Gastroesophageal sphincter (tissue), 4 donors: ENCODE data around the gene PLCZ1. TPM values are rescaled to one million over a fixed set of nuclear protein-coding genes. Genes with fewer than 3 reads are reported as not detected.

Source experiments
- ATAC-seq: fragments of 150-250 bp; one replicate; pipeline ENCODE4 v1.9.1; 2016; ENCODE audit warnings: mild to moderate bottlenecking, moderate library complexity
- H3K27ac ChIP-seq, 4 donors: fragments of 200-600 bp; sonication (generic) in 3 of 4; 1 replicate in 3 of 4; 2 replicates in 1 of 4; pipeline ENCODE4 v1.5.1; 2016 to 2019
- H3K27me3 ChIP-seq: fragments of 200-600 bp; sonication (generic); one replicate; pipeline ENCODE4 v1.5.1; 2019
- H3K36me3 ChIP-seq, 2 donors: fragments of 200-600 bp; sonication (generic); one replicate each; pipeline ENCODE4 v1.5.1; 2019; ENCODE audit warnings: control low read depth in 1 of 2
- H3K4me1 ChIP-seq, 3 donors: fragments of 200-600 bp; sonication (generic); 1 replicate in 2 of 3; 2 replicates in 1 of 3; pipeline ENCODE4 v1.5.1; 2016 to 2019; ENCODE audit warnings: control low read depth in 2 of 3
- H3K4me3 ChIP-seq, 2 donors: fragments of 200-600 bp; sonication (generic); one replicate each; pipeline ENCODE4 v1.5.1; 2019; ENCODE audit warnings: mild to moderate bottlenecking in 1 of 2, moderate library complexity in 1 of 2
- H3K9me3 ChIP-seq, 3 donors: fragments of 200-600 bp; sonication (generic); one replicate each; pipeline ENCODE4 v1.5.1; 2017 to 2019; ENCODE audit warnings: control low read depth in 2 of 3
- CTCF ChIP-seq, 4 experiments: fragments of 200-600 bp in 2 of 4; fragments of 450-650 bp in 2 of 4; sonication (generic) in 1 of 4; IDR thresholded peaks; one replicate each; pipeline ENCODE4 v1.5.1; 2017 to 2019; ENCODE audit warnings: antibody characterized with exemption in 4 of 4, mild to moderate bottlenecking in 2 of 4, moderate library complexity in 2 of 4
- EP300 ChIP-seq: sonication (generic); formaldehyde crosslinking; IDR thresholded peaks from one replicate; pipeline ENCODE4 v1.6.1; 2017; ENCODE audit warnings: antibody characterized with exemption, mild to moderate bottlenecking
- POLR2A ChIP-seq, 2 donors: fragments of 450-650 bp; IDR thresholded peaks; one replicate each; pipeline ENCODE4 v1.6.1; 2017; ENCODE audit warnings: antibody characterized with exemption in 2 of 2, mild to moderate bottlenecking in 2 of 2, moderate library complexity in 1 of 2
- POLR2AphosphoS5 ChIP-seq: sonication (generic); formaldehyde crosslinking; IDR thresholded peaks from one replicate; pipeline ENCODE4 v1.6.1; 2017; ENCODE audit warnings: antibody characterized with exemption
- WGBS, 2 donors: methylation state at CpG; one replicate each; pipeline ENCODE4 v1.1.5; 2018; ENCODE audit warnings: low coverage in 1 of 2; 5-methylcytosine and 5-hydroxymethylcytosine counted together
- total RNA-seq, 4 donors: library from RNA; depleted of rRNA; stranded (reverse); fragments of >200 nt; gene quantifications; one replicate each; pipeline ENCODE4 v1.1.0, GENCODE V29; 2016

PLCZ1 gene
- total RNA-seq, 4 donors from 2014 or later: 0.93 TPM; not detected in 3

- TF ChIP-seq EP300 (no peak), CTCF (IDR thresholded peaks at IDR 0.05) (no peak), POLR2AphosphoS5 (no peak), POLR2A (IDR thresholded peaks at IDR 0.05) (no peak)
- Histone ChIP-seq H3K9me3 (no peaks in the 10 kb centered on the region), H3K27ac (no peak overlapping the region), H3K4me1 (peaks cover 0 to 4% (median 0%) of the 10 kb centered on the region in 3 donors), H3K27me3 (no peaks in the 10 kb centered on the region), H3K36me3 (no peaks in the 10 kb centered on the region), H3K4me3 (no peak overlapping the region)
- ATAC-seq: no peak
- WGBS, 2 donors: 49 to 55% methylated on average over 4 to 5 of the region's 5 CpGs
Measured at GRCh38 chr12:18676996-18677588, 60.7 kb downstream of the PLCZ1 start.

- H3K36me3 ChIP-seq: no peaks in the 10 kb centered on the region
- H3K27me3 ChIP-seq: no peaks in the 10 kb centered on the region
- no peak for TF ChIP-seq POLR2A (IDR thresholded peaks at IDR 0.05)
- TF ChIP-seq POLR2AphosphoS5: no peak
- no peak for TF ChIP-seq CTCF (IDR thresholded peaks at IDR 0.05)
- TF ChIP-seq EP300: no peak
- H3K4me3 ChIP-seq: no peak overlapping the region
- H3K27ac ChIP-seq: no peak overlapping the region
- H3K4me1 ChIP-seq: peaks cover 0 to 4% (median 0%) of the 10 kb centered on the region in 3 donors
- ATAC-seq: no peak
- no peaks in the 10 kb centered on the region for H3K9me3 ChIP-seq
Measured at GRCh38 chr12:18676141-18676540, 61.7 kb downstream of the PLCZ1 start.

GRCh38 chr12:18658829-18659228 lies 79.0 kb downstream of the PLCZ1 start:
- Histone ChIP-seq H3K4me3 (no peak overlapping the region), H3K27ac (no peak overlapping the region), H3K4me1 (no peaks in the 10 kb centered on the region), H3K36me3 (no peaks in the 10 kb centered on the region), H3K9me3 (no peaks in the 10 kb centered on the region), H3K27me3 (no peaks in the 10 kb centered on the region)
- TF ChIP-seq POLR2AphosphoS5 (no peak), CTCF (IDR thresholded peaks at IDR 0.05) (no peak), POLR2A (IDR thresholded peaks at IDR 0.05) (no peak), EP300 (no peak)
- ATAC-seq: no peak

- H3K4me1 ChIP-seq: no peaks in the 10 kb centered on the region
- H3K9me3 ChIP-seq: no peaks in the 10 kb centered on the region
- 37 to 49% methylated on average over 2 of the region's 2 CpGs for WGBS, 2 donors
- no peaks in the 10 kb centered on the region for H3K36me3 ChIP-seq
- H3K27ac ChIP-seq: no peak overlapping the region
- TF ChIP-seq CTCF (IDR thresholded peaks at IDR 0.05) (no peak), POLR2AphosphoS5 (no peak), POLR2A (IDR thresholded peaks at IDR 0.05) (no peak), EP300 (no peak)
- ATAC-seq: no peak
- no peak overlapping the region for H3K4me3 ChIP-seq
- no peaks in the 10 kb centered on the region for H3K27me3 ChIP-seq
Measured at GRCh38 chr12:18658179-18658578, 79.6 kb downstream of the PLCZ1 start.

GRCh38 chr12:18655351-18655750 lies 82.5 kb downstream of the PLCZ1 start:
- no peak overlapping the region for H3K4me3 ChIP-seq
- H3K36me3 ChIP-seq: no peaks in the 10 kb centered on the region
- TF ChIP-seq EP300 (no peak), CTCF (IDR thresholded peaks at IDR 0.05) (no peak), POLR2AphosphoS5 (no peak), POLR2A (IDR thresholded peaks at IDR 0.05) (no peak)
- ATAC-seq: no peak
- no peaks in the 10 kb centered on the region for H3K27me3 ChIP-seq
- H3K9me3 ChIP-seq: no peaks in the 10 kb centered on the region
- 81 to 82% methylated on average over 4 of the region's 4 CpGs for WGBS, 2 donors
- no peak overlapping the region for H3K27ac ChIP-seq
- H3K4me1 ChIP-seq: no peaks in the 10 kb centered on the region
